D721Med (cell line): ENCODE data around the gene NOA1.
A peak's percentile ranks its signal among the peaks of the same experiment; 100 is the strongest.

Experiments
- DNase-seq: peaks from one replicate; pipeline ENCODE4 v3.0.0; 2011; ENCODE audit warnings: low spot score; ENCODE audit not compliant: insufficient read length
- FAIRE-seq: peaks from 2 replicates; lab custom pipeline; 2011; peaks lifted over from hg19 to GRCh38; lab: Jason Lieb, UNC
- CTCF ChIP-seq: IDR thresholded peaks from 2 replicates; pipeline ENCODE4 v1.5.1; 2012; ENCODE audit warnings: mild to moderate bottlenecking, control low read depth; ENCODE audit not compliant: insufficient read depth; ENCODE audit errors: missing control alignments

NOA1 gene

GRCh38 chr4:56977321-56978012 is at the start of gene NOA1:
Gene NOA1 (minus strand): TSS chr4:56977606. CDS start chr4:56977585, 21 bp downstream.
- peak; percentile 77 for FAIRE-seq
- TF ChIP-seq CTCF = no peak
- peak; percentile 77 for DNase-seq

DNA sequence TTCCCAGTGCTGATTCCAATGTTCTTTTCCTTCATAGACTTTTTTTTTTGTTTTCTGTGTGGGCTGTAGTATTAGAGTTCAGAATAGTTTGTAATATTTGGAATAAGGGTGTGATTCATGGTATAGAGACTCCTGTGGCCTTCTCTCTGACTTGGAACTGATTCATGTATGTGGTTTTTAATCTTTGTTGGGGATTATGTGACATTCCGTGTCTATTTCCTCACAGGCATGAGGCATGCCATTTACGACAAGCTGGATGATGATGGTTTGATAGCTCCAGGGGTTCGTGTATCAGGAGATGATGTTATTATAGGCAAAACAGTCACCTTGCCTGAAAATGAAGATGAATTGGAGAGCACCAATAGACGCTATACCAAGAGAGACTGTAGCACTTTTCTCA is 45.7 kb upstream of the NOA1 start:
- no peak for TF ChIP-seq CTCF
- DNase-seq (no peak), FAIRE-seq (no peak)

DNA sequence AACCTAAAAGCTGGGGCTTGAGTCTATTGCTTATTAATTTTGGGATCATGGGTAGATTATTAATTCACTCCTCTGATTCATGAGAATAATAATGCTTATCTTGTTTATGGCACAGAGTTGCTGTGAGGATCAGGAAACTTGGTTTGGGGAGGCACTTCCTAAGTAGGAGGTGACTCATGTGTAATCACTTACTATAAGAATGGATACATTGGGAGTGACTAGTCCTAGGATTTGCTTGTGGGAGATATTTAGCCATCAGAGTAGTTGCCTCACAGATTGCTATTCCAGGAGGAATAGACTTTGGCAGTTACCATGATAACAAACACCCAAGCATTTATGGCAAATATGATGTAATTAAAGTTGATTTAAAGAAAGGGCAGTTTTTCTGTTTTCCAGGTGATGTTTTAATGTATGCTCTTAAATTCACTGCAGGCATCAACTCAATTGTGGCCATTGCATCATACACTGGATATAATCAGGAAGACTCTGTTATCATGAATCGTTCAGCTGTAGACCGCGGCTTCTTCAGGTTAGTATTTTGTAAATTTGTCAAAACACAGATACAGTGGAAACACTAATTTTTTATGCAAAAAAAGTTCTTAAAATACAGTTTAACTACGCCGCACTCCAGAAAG is 43.2 kb upstream of the NOA1 start:
- TF ChIP-seq CTCF = no peak
- DNase-seq (no peak), FAIRE-seq (no peak)

DNA sequence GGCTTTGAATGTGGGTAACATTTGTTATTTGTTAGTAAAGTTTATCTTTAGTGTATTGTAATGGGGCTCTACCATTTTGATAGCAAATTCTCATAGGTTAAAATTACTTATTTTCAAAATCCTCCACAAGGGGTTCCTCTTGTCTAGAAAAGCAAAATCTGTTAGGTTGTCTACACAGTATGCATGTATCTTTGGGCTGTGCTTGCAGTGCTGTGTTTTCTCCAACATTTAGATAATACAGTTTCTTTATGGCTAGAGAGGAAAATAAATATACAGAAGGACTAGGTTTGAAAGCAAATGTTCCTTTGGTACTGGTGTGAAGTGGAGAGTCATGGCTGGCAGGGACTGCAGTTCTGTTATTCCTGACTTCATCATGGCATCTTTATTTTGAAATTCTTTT is 41.6 kb upstream of the NOA1 start:
- FAIRE-seq (no peak), DNase-seq (no peak)
- no peak for TF ChIP-seq CTCF

DNA sequence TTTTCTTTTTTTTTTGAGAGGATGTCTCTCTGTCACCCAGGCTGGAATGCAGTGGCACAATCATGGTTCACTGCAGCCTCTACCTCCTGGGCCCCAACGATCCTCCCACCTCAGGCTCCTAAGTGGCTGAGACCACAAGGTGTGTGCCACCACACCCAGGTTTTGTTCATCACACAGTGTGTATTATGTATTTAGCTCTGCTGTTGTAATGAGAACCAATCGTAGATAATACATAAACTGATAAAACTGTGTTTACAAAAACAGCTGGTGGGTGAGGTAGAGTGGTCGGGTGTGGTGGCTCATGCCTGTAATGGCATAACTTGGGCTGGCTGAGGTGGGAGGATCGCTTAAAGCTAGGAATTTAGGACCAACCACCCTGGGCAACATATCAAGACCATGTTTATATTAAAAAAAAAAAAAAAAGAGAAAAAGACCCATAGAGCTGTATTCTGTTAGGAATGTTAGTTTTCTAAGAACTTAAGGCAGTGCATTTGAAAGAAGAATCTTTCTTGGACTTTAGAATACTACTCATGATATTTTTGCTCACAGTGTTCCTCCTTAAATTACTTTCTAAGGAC is 36.2 kb upstream of the NOA1 start:
- no peak for FAIRE-seq

DNA sequence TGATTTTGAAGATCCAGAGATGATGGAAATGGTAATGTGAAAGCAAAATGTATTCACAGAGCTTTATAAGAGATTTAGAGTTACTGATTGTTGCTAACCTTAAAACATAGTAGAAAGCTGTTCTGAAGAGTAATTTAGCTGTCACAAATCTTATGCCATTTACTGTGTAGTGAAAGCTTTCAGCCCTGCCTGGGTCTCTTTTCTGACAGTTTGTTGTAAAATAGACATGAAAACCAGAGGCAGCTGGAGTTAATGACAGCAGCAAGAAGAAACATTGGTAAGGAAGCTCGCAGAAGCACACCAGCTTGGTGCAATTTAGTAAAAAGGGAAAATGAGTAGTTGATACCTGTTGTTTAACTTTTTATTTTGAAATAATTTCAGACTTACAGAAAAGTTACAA is 22.3 kb upstream of the NOA1 start:
- DNase-seq (no peak), FAIRE-seq (no peak)
- TF ChIP-seq CTCF = no peak

More for the DNA sequence above, 36.2 kb upstream of the NOA1 start:
- DNase-seq = no peak
- TF ChIP-seq CTCF = no peak

DNA sequence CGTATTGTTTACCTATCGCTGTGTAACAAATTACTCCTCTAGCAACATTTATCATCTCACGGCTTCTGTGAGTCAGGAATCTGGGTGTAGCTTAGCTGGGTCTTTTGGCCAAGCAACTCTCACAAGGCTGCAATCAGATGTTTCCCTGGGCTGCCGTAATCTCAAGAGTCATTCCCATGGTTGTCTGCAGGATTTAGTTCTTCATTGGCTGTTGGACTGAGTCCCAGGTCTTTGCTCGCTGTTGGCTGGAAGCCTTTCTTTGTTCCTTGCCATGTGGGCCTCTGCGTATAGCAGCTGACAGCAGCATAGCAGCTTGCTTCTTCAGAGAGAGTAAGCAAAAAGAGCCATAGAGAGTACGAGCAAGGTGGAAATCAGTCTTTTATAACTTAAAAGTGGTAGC is 18.1 kb upstream of the NOA1 start:
- FAIRE-seq = no peak
- DNase-seq = no peak
- TF ChIP-seq CTCF = no peak
